DMS153 treated with DMSO at 0.1 percent for 48 hours (cell line): Measurements from ENCODE around the gene DAPK1.

Experiments used
- DNase-seq: peaks from one replicate; lab custom pipeline; 2025; ENCODE audit not compliant: unreplicated experiment; lab: John Stamatoyannopoulos, UW

Gene DAPK1

DNA sequence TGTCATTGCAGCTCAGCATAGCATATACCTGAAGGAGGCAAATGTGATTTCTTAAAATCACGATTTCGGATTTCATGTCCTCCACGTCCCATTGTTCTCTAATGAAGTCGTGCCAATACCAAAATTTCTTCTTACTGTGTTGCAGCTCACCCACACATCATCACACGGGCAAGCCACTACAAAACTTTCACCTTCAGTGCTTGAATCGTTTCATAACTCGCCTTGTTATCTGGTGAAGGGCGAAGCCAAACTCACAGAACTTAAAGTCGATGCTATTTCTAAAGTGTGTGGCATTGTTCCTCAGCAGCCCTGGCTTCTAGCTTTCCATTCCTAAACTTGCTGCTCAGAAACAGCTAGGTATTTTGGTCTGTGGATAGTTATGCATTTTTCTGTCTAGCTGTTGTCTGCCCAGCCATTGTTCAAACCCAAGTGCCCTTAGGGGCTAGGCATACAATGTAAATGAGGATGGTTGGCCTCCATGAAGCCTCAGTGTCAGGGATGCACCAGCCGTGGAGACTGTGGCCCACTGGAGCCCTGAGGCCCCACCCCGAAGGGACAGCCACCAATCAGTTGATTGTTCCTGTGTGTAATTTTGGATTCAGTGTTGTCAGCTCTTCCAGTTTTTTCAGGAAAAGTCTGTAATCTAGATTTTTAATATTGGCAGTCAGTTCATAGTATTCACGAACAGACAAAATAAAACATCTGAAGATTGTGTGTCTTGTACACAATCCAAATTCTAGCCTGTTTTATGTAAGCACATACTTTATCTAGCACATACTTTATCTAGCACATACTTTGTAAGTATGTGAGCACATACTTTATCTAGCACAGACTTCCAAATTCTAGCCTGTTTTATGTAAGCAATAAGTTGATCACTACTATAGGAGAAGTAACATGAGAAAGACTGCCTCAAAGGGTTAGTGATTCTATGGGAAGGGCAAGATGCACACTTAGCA lies 112.8 kb downstream of the DAPK1 start:
- DNase-seq: no peak

DNA sequence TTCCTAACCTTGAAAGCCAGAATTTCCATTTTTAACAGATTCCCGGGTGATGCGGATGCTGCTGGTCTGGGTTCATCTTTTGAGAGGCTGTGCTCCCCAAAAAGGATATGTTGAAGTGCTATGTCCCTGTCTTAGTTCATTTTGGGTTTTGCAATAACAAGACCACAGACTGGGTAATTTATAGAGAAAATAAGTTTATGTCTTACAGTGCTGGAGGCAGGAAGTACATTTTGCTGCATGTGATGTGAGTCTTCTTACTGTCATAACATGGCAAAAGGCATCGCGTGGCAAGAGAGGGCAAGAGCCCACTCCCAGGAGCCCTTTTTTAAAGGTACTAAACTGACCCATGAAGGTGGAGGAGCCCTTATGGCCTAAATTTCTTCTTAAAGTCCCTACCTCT lies 114.1 kb downstream of the DAPK1 start:
- DNase-seq: no peak

- no peak for DNase-seq
These were observed 114.9 kb downstream of the DAPK1 start for GRCh38 chr9:87612536-87612935.

- no peak for DNase-seq
These were observed 115.8 kb downstream of the DAPK1 start for GRCh38 chr9:87613265-87614111.

DNA sequence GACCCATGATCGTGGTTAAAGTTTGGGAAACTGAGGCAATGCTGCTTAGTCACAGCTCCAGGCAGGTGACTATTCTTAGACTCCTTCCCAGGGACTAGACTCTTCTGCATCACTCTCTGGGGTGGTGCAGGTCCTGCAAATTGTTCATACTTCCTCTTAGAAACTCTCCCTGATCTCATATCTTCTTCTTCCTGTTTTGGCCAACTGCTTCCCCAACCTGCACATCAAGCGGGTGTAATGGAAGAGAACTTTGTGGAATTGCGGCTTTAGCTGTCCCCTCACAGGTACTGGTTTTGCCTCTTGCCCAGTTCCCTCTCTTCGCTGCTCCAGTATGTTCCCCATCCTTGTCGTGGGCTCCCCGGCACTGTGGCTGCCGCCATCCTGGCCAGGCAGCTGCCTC lies 116.7 kb downstream of the DAPK1 start:
- no peak for DNase-seq

DNA sequence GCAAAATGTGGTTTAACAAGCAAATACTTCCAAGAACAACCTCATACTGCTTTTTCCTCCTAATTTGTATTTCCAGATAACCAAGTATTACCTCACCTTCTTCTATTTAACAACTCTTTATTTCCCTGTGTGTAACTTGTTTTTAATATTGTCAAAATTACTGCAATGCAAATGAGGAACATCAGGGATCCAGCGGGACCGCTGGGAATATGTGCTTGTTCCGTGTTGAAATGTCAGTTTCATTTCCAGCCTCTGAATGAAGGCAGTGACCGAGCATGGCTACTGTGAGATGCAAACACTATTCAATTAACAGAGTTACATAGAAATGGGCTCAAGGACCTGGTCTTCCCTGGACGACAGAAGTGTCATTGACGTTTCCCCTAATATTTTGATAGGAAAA lies 117.5 kb downstream of the DAPK1 start:
- no peak for DNase-seq

GRCh38 chr9:87615547-87616148 lies 118.0 kb downstream of the DAPK1 start:
- no peak for DNase-seq

GRCh38 chr9:87618226-87618625 lies 120.6 kb downstream of the DAPK1 start:
- DNase-seq: no peak

- DNase-seq: no peak
These were observed 121.3 kb downstream of the DAPK1 start for GRCh38 chr9:87618931-87619330.

- no peak for DNase-seq
These were observed 121.7 kb downstream of the DAPK1 start for GRCh38 chr9:87619346-87619745.

DNA sequence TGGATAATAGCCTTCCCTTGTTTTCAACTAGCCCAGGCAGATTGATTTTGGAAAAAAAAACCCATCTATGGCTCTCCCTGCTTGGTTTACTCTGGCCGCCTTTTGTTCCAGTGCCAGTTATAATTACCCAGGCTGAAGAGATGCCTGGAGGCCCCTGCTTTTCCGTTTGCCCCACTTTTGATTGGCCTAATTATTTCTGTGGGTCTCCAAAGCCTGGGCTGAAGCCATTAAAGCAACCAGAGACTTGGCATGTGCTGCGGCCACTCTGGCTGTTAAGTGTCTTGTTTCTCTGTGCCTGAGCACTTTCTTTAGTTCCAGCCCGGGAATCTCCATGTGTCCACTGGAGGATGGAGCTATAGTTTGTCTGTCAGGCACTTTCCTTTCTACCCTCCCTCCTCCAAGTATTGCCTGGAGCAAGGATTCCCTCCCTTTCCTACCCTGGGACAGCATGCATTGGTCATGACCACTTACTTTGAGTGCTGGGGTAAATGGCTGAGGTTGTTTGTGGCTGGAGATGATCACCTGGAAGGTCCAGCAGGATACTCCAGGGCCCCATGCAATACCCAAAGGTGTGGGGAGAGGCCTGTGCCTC lies 123.2 kb downstream of the DAPK1 start:
- DNase-seq: no peak

DNA sequence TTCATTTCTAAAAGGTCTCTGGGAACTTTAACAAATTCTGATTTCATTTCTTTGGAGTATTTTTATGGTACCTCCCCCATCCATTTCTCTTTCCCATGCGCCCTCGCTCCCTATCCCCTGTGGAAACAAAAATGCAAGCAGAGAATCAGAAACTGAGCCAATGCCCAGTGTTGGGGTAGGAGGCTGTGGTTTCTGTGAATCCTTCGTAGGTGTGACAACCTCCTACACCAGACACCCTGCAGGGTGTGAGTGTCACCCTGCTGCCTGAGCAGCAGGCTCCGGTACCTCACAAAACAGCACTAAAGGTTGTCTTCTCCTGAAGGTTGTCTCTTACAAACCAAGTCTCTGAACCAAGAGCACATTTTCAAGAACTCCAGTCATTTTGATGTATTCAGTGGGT lies 124.4 kb downstream of the DAPK1 start:
- DNase-seq: no peak

- no peak for DNase-seq
These were observed 125.3 kb downstream of the DAPK1 start for GRCh38 chr9:87622923-87623322.

GRCh38 chr9:87628346-87628745 lies 130.7 kb downstream of the DAPK1 start:
- no peak for DNase-seq

GRCh38 chr9:87629104-87629503 lies 131.4 kb downstream of the DAPK1 start:
- no peak for DNase-seq

- no peak for DNase-seq
These were observed 132.6 kb downstream of the DAPK1 start for GRCh38 chr9:87630266-87630665.

GRCh38 chr9:87630846-87631245 lies 133.2 kb downstream of the DAPK1 start:
- DNase-seq: no peak

GRCh38 chr9:87635656-87636501 lies 138.2 kb downstream of the DAPK1 start:
- no peak for DNase-seq

GRCh38 chr9:87638292-87638691 lies 140.6 kb downstream of the DAPK1 start:
- no peak for DNase-seq

- DNase-seq: no peak
These were observed 142.3 kb downstream of the DAPK1 start for GRCh38 chr9:87639949-87640348.
